ENCODE data around the gene DPY19L3. TPM values are rescaled to one million over a fixed set of nuclear protein-coding genes. Genes with fewer than 3 reads are reported as not detected.
"Not testable (repeated sequence)": the region's sequence is repeated elsewhere in the genome, so short reads cannot be mapped to it uniquely, and the experiment has no call there.

DPY19L3 gene
- total RNA-seq, 2 experiments from 2014 or later = 8.3 to 9.5 TPM

DNA sequence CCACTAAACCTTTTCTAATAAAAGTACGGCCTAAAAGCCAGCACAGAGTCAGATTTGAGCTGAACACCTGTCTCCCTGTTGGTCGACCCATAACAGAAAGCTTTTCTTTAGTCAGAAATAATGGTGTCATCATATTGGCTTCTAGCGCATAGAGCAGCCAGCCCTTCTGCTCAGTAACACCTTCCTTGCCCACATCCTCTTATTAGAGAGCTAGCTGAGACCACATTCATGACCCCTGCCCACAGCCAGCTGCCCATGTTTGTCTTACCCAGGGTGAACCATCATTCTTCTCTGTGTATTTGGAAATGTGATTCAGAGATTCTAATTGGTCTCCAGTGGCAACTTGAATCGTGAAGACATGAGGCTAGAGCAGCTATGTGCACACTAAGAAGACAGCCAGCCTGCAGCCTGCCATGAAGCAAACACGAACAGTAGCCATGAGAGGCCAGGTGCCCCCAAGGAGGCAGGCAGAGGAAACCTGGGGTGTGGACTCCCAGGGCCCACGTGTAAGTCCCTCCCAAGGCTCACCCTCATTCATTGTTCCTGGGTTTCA, 93.2 kb downstream of the DPY19L3 start:
- Mint-ChIP-seq H3K4me3 (no peak overlapping the region), H3K4me1 (peaks cover 4% of the 10 kb centered on the region), H3K36me3 (ENCODE audit: low read depth) (no peaks in the 10 kb centered on the region), H3K9me3 (no peaks in the 10 kb centered on the region), H3K27me3 (no peaks in the 10 kb centered on the region), H3K27ac (peak overlapping the region; percentile 36)
- ChIA-PET CTCF (no interaction called here), POLR2A (interaction anchor here (1.5 kb wide), 1 partner anchor 93 kb away, joined by 3 read pairs; the partner anchor contains the start of gene DPY19L3)
- DNase-seq = peak; percentile 18

DNA sequence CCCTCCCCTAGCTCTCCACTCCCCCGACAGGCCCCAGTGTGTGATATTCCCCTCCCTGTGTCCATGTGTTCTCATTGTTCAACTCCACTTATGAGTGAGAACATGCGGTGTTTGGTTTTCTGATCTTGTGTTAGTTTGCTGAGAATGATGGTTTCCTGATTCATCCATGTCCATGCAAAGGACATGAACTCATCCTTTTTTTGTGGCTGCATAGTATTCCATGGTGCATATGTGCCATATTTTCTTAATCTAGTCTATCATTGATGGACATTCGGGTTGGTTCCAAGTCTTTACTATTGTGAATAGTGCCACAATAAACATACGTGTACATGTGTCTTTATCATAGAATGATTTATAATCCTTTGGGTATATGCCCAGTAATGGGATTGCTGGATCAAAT, 106.9 kb downstream of the DPY19L3 start:
- DNase-seq; POLR2A ChIA-PET; H3K36me3 Mint-ChIP-seq (ENCODE audit: low read depth); CTCF ChIA-PET; H3K9me3 Mint-ChIP-seq; H3K27ac Mint-ChIP-seq; H3K27me3 Mint-ChIP-seq; H3K4me1 Mint-ChIP-seq; H3K4me3 Mint-ChIP-seq: not testable (repeated sequence)

DNA sequence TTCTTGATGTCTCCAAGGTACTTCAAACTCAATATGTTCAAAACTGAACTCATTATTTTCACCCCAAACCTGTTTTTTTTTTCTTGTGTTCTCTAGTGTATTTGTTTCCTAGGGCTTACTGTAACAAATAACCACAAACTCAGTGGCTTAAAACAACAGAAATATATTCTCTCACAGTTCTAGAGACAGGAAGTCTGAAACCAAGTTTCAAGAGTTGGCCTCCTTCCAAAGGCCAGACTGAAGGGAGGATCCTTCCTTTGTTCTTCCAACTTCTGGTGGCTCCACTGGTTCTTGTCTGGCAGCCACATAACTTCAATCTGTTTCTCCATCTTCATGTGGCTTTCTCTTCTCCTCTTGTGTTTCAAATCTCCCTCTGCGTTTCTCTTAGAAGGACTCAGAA, 113.5 kb downstream of the DPY19L3 start:
- no peak overlapping the region for H3K4me3 Mint-ChIP-seq
- CTCF ChIA-PET = no interaction called here

DNA sequence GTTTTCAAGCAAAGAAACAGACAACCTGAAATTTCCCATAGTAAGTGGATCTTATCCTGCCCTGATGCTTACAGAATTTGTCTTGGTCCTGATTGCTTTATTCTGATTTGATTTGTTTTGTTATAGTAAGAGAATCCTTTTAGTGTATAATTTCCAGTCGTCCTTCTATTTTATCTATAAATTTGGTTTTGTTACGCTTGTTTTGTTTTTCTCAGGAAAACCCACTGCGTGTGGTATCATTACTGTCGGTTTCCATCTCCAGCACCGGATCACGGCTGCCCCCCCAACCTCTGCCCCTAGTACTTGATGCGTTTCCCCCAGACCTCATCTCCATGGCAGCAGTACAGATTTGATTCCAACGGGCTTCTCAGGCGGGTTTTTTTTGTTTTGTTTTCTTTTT, 117.4 kb downstream of the DPY19L3 start:
- Mint-ChIP-seq H3K4me1 (peaks cover 8% of the 10 kb centered on the region), H3K27ac (no peak overlapping the region), H3K9me3 (peaks cover 5% of the 10 kb centered on the region), H3K27me3 (peaks cover 1% of the 10 kb centered on the region), H3K4me3 (no peak overlapping the region), H3K36me3 (ENCODE audit: low read depth) (no peaks in the 10 kb centered on the region)
- DNase-seq = no peak
- POLR2A ChIA-PET = no interaction called here
- CTCF ChIA-PET = no interaction called here

More for the DNA sequence above, 113.5 kb downstream of the DPY19L3 start:
- Mint-ChIP-seq H3K9me3 (peaks cover 2% of the 10 kb centered on the region), H3K36me3 (ENCODE audit: low read depth) (no peaks in the 10 kb centered on the region), H3K27me3 (no peaks in the 10 kb centered on the region), H3K27ac (no peak overlapping the region), H3K4me1 (peaks cover 8% of the 10 kb centered on the region)
- POLR2A ChIA-PET = no interaction called here
- DNase-seq = no peak

DNA sequence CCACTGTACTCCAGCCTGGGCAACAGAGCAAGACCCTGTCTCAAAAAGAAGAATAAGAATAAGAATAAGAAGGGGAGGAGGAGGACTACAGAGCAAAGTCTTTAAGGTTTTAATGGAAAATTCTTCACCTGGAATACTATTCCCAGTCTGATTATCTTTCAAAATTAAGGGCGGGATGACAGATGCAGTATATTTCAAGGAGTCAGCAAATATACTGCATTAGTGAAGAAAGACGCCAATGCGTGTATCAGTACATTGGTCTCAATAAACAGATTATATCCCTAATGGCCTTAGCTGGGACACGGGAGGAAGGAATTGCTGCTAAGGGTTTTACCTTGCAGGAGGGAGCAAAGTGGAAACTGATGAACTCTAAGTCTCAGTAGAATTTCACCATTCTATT, 121.3 kb downstream of the DPY19L3 start:
- H3K4me3 Mint-ChIP-seq = no peak overlapping the region
- ChIA-PET POLR2A (no interaction called here), CTCF (no interaction called here)
- DNase-seq = no peak
- no peaks in the 10 kb centered on the region for H3K36me3 Mint-ChIP-seq (ENCODE audit: low read depth)
- H3K9me3 Mint-ChIP-seq = peaks cover 15% of the 10 kb centered on the region
- no peak overlapping the region for H3K27ac Mint-ChIP-seq
- H3K4me1 Mint-ChIP-seq = no peaks in the 10 kb centered on the region
- peaks cover 1% of the 10 kb centered on the region for H3K27me3 Mint-ChIP-seq

DNA sequence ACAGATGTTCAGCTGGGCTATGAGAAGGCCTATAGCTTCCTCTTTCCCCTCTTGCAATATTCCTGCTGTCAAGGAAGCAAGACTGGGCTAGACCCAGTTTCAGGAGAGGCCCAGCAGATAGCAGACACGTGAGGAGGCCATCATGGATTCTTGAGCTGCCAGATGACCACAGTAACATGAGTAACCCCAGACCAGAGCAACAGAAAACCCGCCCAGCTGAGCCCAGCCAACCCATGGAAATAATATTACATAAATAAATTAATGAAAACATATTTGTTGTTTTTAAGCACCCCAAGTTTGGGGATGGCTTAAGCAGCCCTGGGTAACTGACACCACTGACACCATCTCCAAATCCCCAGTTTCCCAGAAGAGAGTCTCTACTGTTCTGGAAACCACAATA, 125.2 kb downstream of the DPY19L3 start:
- no peaks in the 10 kb centered on the region for H3K27me3 Mint-ChIP-seq
- H3K9me3 Mint-ChIP-seq = peaks cover 24% of the 10 kb centered on the region
- DNase-seq = no peak
- ChIA-PET CTCF (no interaction called here), POLR2A (no interaction called here)
- H3K27ac Mint-ChIP-seq = no peak overlapping the region
- no peak overlapping the region for H3K4me3 Mint-ChIP-seq
- H3K36me3 Mint-ChIP-seq (ENCODE audit: low read depth) = peaks cover 4% of the 10 kb centered on the region
- H3K4me1 Mint-ChIP-seq = no peaks in the 10 kb centered on the region

DNA sequence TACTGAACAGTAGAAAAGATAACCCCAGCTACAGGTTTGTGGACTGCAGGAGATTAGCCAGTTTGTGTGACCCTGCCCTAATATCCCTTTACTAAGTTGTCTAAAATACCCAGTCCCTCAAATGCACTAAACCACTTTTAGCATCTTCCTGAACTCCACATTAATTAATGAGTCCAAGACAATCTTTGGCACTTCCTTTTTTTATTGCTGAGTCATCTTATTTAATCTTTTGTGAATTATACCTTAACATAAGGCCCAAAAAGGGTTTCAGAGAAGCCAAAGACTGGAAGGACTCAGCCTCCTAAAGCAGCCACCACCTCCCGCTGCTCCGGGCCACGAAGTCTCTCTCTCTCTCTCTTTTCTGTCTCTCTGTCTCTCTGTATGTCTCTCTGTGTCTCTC, 126.7 kb downstream of the DPY19L3 start:
- Mint-ChIP-seq H3K36me3 (ENCODE audit: low read depth) (peaks cover 4% of the 10 kb centered on the region), H3K27me3 (no peaks in the 10 kb centered on the region), H3K27ac (no peak overlapping the region), H3K4me1 (no peaks in the 10 kb centered on the region), H3K9me3 (peaks cover 22% of the 10 kb centered on the region), H3K4me3 (no peak overlapping the region)
- ChIA-PET CTCF (no interaction called here), POLR2A (no interaction called here)
- no peak for DNase-seq

Other genes with a start within 250 kb of the DPY19L3 start
- gene ZNF507, start 60.2 kb upstream of the DPY19L3 start, total RNA-seq = 10 to 100 TPM; 23.4 to 23.7 TPM
- gene PDCD5, start 175.4 kb downstream of the DPY19L3 start, total RNA-seq = 100 to 1,000 TPM; 121 to 129 TPM

All from activated CD4-positive, alpha-beta memory T cell treated with anti-CD3 and anti-CD28 coated beads, Interleukin-2, amount 10 ng/mL, durations not matched to agents 7 days and 5 days (primary cell).